HepG2 (cell line): ENCODE measurements around the gene RAB32. TPM values are rescaled to one million over a fixed set of nuclear protein-coding genes. Genes with fewer than 3 reads are reported as not detected.

Experiments
- ATAC-seq: fragments of 200-7000 bp; cut with Tn5 transposase; 3 replicates; pipeline ENCODE4 v1.9.1; 2020; ENCODE audit warnings: mild to moderate bottlenecking, moderate library complexity
- BruUV-seq: library from RNA; stranded (reverse); fragments of 400-500 nt; replicated peaks from 2 replicates; lab custom pipeline; 2021; lab: Mats Ljungman, UMichigan
- CTCF ChIA-PET: fragments of 300-600 bp; formaldehyde crosslinking; extraction: SDS; loops from one replicate; lab custom pipeline; 2021; ENCODE audit warnings: low total read pairs, inconsistent platforms, low intra/inter-chr PET ratio; lab: Yijun Ruan, JAX
- POLR2A ChIA-PET: fragments of 350-600 bp; sonication (Branson Sonifier 250); formaldehyde crosslinking; loops from one replicate; lab custom pipeline; 2020; ENCODE audit warnings: antibody characterized with exemption, inconsistent platforms; lab: Yijun Ruan, JAX
- DNase-seq: peaks from one replicate; pipeline ENCODE4 v3.0.0-alpha.2; 2015; ENCODE audit warnings: low spot score
- FAIRE-seq: peaks from 3 replicates; lab custom pipeline; 2011; peaks lifted over from hg19 to GRCh38; lab: Jason Lieb, UNC
- H2AFZ ChIP-seq: one replicate; pipeline ENCODE4 v1.6.1; 2011; ENCODE audit warnings: low read length, inconsistent platforms
- H3K27ac ChIP-seq: fragments of 300-600 bp; 3 replicates; pipeline ENCODE4 v1.8.0; 2011; ENCODE audit warnings: mixed run types, mild to moderate bottlenecking, mixed read lengths, low read length, inconsistent platforms; ENCODE audit not compliant: insufficient read depth; ENCODE audit errors: extremely low read length
- H3K27me3 ChIP-seq, 2 experiments: fragments of 200-600 bp in 1 of 2; 2 replicates in 1 of 2; 3 replicates in 1 of 2; pipeline versions ENCODE4 v1.6.0 to v1.8.0; 2011; ENCODE audit warnings: low read length in 2 of 2, mild to moderate bottlenecking in 2 of 2, moderate library complexity in 2 of 2, inconsistent platforms in 1 of 2; ENCODE audit not compliant: insufficient read depth in 2 of 2, control insufficient read depth in 1 of 2
- H3K36me3 ChIP-seq, 2 experiments: fragments of 200-600 bp in 1 of 2; replicated peaks in 1 of 2; 2 replicates in 1 of 2; 3 replicates in 1 of 2; pipeline versions ENCODE4 v1.5.1 to v1.8.0; 2011; ENCODE audit warnings: low read length in 2 of 2, inconsistent platforms in 1 of 2; ENCODE audit not compliant: insufficient read depth in 2 of 2, control insufficient read depth in 1 of 2
- H3K4me1 ChIP-seq: 2 replicates; pipeline ENCODE4 v1.5.1; 2012; ENCODE audit warnings: low read length, inconsistent platforms; ENCODE audit not compliant: insufficient read depth
- H3K4me2 ChIP-seq: 2 replicates; pipeline ENCODE4 v1.6.0; 2011; ENCODE audit warnings: low read depth, low read length, inconsistent platforms
- H3K4me3 ChIP-seq, 3 experiments: fragments of 200-600 bp in 1 of 3; sonication (generic), shearing (Covaris generic) in 1 of 3; replicated peaks in 1 of 3; 2 replicates each; pipeline ENCODE4 v1.5.1; 2011 to 2016; ENCODE audit warnings: low read length in 3 of 3, inconsistent platforms in 2 of 3, low read depth in 2 of 3, mild to moderate bottlenecking in 2 of 3, control low read depth in 1 of 3, mixed read lengths in 1 of 3; ENCODE audit not compliant: insufficient read depth in 1 of 3
- H3K79me2 ChIP-seq: one replicate; pipeline ENCODE4 v1.6.1; 2011; ENCODE audit warnings: low read length, inconsistent platforms; ENCODE audit not compliant: insufficient read depth
- H3K9ac ChIP-seq: 2 replicates; pipeline ENCODE4 v1.6.0; 2011; ENCODE audit warnings: mild to moderate bottlenecking, low read depth, low read length, inconsistent platforms; ENCODE audit not compliant: insufficient read depth
- H3K9me3 ChIP-seq: 2 replicates; pipeline ENCODE4 v1.5.1; 2012; ENCODE audit warnings: mild to moderate bottlenecking, low read length
- H4K20me1 ChIP-seq: 2 replicates; pipeline ENCODE4 v1.6.0; 2011; ENCODE audit warnings: inconsistent platforms, mild to moderate bottlenecking, low read length, moderate library complexity; ENCODE audit not compliant: insufficient read depth
- AHR ChIP-seq: IDR thresholded peaks from 2 replicates; pipeline ENCODE4 v1.6.1; 2018; ENCODE audit warnings: missing genetic modification reagents, missing compliant biosample characterization
- CEBPZ ChIP-seq: IDR thresholded peaks from 2 replicates; pipeline ENCODE4 v1.6.1; 2012; ENCODE audit warnings: low read length, improper control_type of control experiment
- HBP1 ChIP-seq: IDR thresholded peaks from 2 replicates; pipeline ENCODE4 v1.6.1; 2016; ENCODE audit warnings: low read depth, control low read depth
- KDM2A ChIP-seq: sonication (generic); formaldehyde crosslinking; IDR thresholded peaks from 2 replicates; pipeline ENCODE4 v1.4.0; 2020; ENCODE audit warnings: low read depth, missing genetic modification reagents, borderline replicate concordance
- MAZ ChIP-seq, 2 experiments: sonication (generic) in 1 of 2; formaldehyde crosslinking in 1 of 2; IDR thresholded peaks; 2 replicates each; pipeline versions ENCODE4 v1.5.0 to v1.6.1; 2012 to 2020; ENCODE audit warnings: low read depth in 2 of 2, mild to moderate bottlenecking in 2 of 2, borderline replicate concordance in 1 of 2, improper control_type of control experiment in 1 of 2, low read length in 1 of 2, missing genetic modification reagents in 1 of 2, moderate library complexity in 1 of 2
- PCBP2 ChIP-seq: fragments of 200-400 bp; formaldehyde crosslinking; optimal IDR thresholded peaks from 2 replicates; pipeline ENCODE3; 2018; ENCODE audit warnings: low read length, low read depth; ENCODE audit not compliant: poor library complexity, severe bottlenecking
- SAP130 ChIP-seq: IDR thresholded peaks from 2 replicates; pipeline ENCODE4 v1.6.1; 2016; ENCODE audit warnings: low read depth
- SIN3A ChIP-seq: IDR thresholded peaks from 2 replicates; pipeline ENCODE4 v1.6.1; 2011; ENCODE audit warnings: low read depth, mild to moderate bottlenecking, control low read depth, low read length, borderline replicate concordance
- SYNCRIP ChIP-seq: fragments of 200-400 bp; formaldehyde crosslinking; IDR thresholded peaks from 2 replicates; pipeline ENCODE4 v1.6.1; 2018; ENCODE audit warnings: mild to moderate bottlenecking, low read depth, low read length; ENCODE audit not compliant: insufficient read depth
- ZNF20 ChIP-seq: sonication (generic); formaldehyde crosslinking; IDR thresholded peaks from 2 replicates; pipeline ENCODE4 v1.4.0; 2020; ENCODE audit warnings: mild to moderate bottlenecking, moderate library complexity, missing genetic modification reagents
- ZNF615 ChIP-seq: sonication (generic); formaldehyde crosslinking; IDR thresholded peaks from 2 replicates; pipeline ENCODE4 v1.5.0; 2020; ENCODE audit warnings: mild to moderate bottlenecking, missing genetic modification reagents, borderline replicate concordance
- WGBS: methylation state at CpG from one replicate; pipeline ENCODE4 v1.1.6; 2017; ENCODE audit warnings: low lambda C conversion rate; 5-methylcytosine and 5-hydroxymethylcytosine counted together
- in situ Hi-C: cut with HindIII; loops from 2 replicates; pipeline ENCODE4 v1.10.0; 2017; ENCODE audit warnings: low pct_unique_long_range_greater_than_20kb; ENCODE audit not compliant: extremely low pct_ligation_motif_present
- intact Hi-C: fragments of 100-400 bp; cut with micrococcal nuclease; formaldehyde crosslinking; loops from one replicate; pipeline ENCODE4 v1.10.0; 2022; ENCODE audit not compliant: unreplicated experiment
- polyA plus RNA-seq, 8 experiments: library from polyadenylated mRNA; depleted of rRNA in 3 of 8; stranded (reverse) in 7 of 8; unstranded in 1 of 8; fragments of >200 nt; fragmentation: Illumina TruSeq in 4 of 8; extraction: Trizol in 4 of 8; gene quantifications; 2 replicates each; pipeline versions ENCODE4 v1.2.1 to v1.2.3, GENCODE V29; 2011 to 2016; ENCODE audit warnings: low read depth in 4 of 8, missing spikeins in 1 of 8, mixed read lengths in 1 of 8; ENCODE audit not compliant: insufficient read depth in 1 of 8
- total RNA-seq, 5 experiments: library from RNA; depleted of rRNA; stranded (reverse); fragments of >200 nt; fragmentation: Illumina TruSeq; extraction: Trizol; gene quantifications; 2 replicates each; pipeline ENCODE4 v1.2.3, GENCODE V29; 2016; ENCODE audit warnings: low read depth in 1 of 5
- TF ChIP-seq, protein P1 (sequence below): sonication (generic); formaldehyde crosslinking; IDR thresholded peaks from 2 replicates; pipeline ENCODE4 v1.4.0; 2020; ENCODE audit warnings: mild to moderate bottlenecking, missing genetic modification reagents
- TF ChIP-seq, protein P2 (sequence below): IDR thresholded peaks from 2 replicates; pipeline ENCODE4 v1.4.0; 2020; ENCODE audit warnings: mild to moderate bottlenecking, missing genetic modification reagents

Gene RAB32
- total and polyA plus RNA-seq, 2 of the 13 experiments (the other 11 are each of a cell fraction or from before 2014, with no cell fraction given) = 43.7 to 93.9 TPM

- Histone ChIP-seq H3K4me3 (peak within 1 kb of the TSS; percentile 11 to 51 (median 24); a peak in 3 of 6 replicates), H3K9ac (no peak within 1 kb of the TSS), H3K27ac (no peak within 1 kb of the TSS), H4K20me1 (no peaks in the 10 kb centered on the region), H3K9me3 (no peaks in the 10 kb centered on the region), H2AFZ (no peak within 1 kb of the TSS), H3K27me3 (no peaks in the 10 kb centered on the region; a peak in 1 of 5 replicates), H3K79me2 (no peaks in the 10 kb centered on the region), H3K4me2 (peak within 1 kb of the TSS; percentile 80), H3K36me3 (no peaks in the 10 kb centered on the region), H3K4me1 (peaks cover 5% of the 10 kb centered on the region; the same call in 1 of the 2 replicates)
- ATAC-seq (peak; percentile 100), FAIRE-seq (no peak), DNase-seq (peak; percentile 36)
- POLR2A ChIA-PET = no interaction called here
- CTCF ChIA-PET = no interaction called here
- BruUV-seq = no TSS peak
- in situ Hi-C loops (no loop called here), intact Hi-C loops (loop anchor here (5.0 kb wide), 1 partner anchor 57 kb away; the partner anchor contains the start of gene RAB32)
- 1% methylated on average over 26 of the region's 32 CpGs for WGBS
- TF ChIP-seq SAP130 (CRISPR knock-in tag) (peak; percentile 86), SYNCRIP (no peak), PCBP2 (no peak), KDM2A (CRISPR knock-in tag) (peak; percentile 41; the same call in 1 of the 2 replicates), SIN3A (peak; percentile 81; the same call in 1 of the 2 replicates), CEBPZ (no peak), ZNF20 (no peak), ZNF615 (CRISPR knock-in tag) (0 out of 2 replicates have a peak, but pooled peaks have one; percentile 46), HBP1 (CRISPR knock-in tag) (0 out of 2 replicates have a peak, but pooled peaks have one; percentile 79), MAZ (IDR thresholded peaks at IDR 0.05; ENCODE audit: borderline replicate concordance, low read depth, low read length) (peak; percentile 72), MAZ (CRISPR knock-in tag; IDR thresholded peaks at IDR 0.05; ENCODE audit: low read depth) (no peak), AHR (CRISPR knock-in tag) (no peak)
- TF ChIP-seq, protein P1, sequence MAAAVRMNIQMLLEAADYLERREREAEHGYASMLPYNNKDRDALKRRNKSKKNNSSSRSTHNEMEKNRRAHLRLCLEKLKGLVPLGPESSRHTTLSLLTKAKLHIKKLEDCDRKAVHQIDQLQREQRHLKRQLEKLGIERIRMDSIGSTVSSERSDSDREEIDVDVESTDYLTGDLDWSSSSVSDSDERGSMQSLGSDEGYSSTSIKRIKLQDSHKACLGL (CRISPR knock-in tag) = 0 out of 2 replicates have a peak, but pooled peaks have one; percentile 40
- TF ChIP-seq, protein P2, sequence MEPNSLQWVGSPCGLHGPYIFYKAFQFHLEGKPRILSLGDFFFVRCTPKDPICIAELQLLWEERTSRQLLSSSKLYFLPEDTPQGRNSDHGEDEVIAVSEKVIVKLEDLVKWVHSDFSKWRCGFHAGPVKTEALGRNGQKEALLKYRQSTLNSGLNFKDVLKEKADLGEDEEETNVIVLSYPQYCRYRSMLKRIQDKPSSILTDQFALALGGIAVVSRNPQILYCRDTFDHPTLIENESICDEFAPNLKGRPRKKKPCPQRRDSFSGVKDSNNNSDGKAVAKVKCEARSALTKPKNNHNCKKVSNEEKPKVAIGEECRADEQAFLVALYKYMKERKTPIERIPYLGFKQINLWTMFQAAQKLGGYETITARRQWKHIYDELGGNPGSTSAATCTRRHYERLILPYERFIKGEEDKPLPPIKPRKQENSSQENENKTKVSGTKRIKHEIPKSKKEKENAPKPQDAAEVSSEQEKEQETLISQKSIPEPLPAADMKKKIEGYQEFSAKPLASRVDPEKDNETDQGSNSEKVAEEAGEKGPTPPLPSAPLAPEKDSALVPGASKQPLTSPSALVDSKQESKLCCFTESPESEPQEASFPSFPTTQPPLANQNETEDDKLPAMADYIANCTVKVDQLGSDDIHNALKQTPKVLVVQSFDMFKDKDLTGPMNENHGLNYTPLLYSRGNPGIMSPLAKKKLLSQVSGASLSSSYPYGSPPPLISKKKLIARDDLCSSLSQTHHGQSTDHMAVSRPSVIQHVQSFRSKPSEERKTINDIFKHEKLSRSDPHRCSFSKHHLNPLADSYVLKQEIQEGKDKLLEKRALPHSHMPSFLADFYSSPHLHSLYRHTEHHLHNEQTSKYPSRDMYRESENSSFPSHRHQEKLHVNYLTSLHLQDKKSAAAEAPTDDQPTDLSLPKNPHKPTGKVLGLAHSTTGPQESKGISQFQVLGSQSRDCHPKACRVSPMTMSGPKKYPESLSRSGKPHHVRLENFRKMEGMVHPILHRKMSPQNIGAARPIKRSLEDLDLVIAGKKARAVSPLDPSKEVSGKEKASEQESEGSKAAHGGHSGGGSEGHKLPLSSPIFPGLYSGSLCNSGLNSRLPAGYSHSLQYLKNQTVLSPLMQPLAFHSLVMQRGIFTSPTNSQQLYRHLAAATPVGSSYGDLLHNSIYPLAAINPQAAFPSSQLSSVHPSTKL (CRISPR knock-in tag) = 0 out of 2 replicates have a peak, but pooled peaks have one; percentile 15
Measured at GRCh38 chr6:146598772-146599405, 55.3 kb downstream of the RAB32 start, which contains the start of gene ADGB. ADGB (plus strand) TSS chr6:146598972; CDS start chr6:146599041, 69 bp downstream.
